Esophagus squamous epithelium (tissue), 4 donors: ENCODE data around the gene CD22.

Source experiments
- CTCF ChIP-seq, 6 experiments: fragments of 450-650 bp in 4 of 6; fragments of 200-600 bp in 2 of 6; sonication (generic) in 2 of 6; IDR thresholded peaks; one replicate each; pipeline ENCODE4 v1.5.1; 2016 to 2019; ENCODE audit warnings: antibody characterized with exemption in 6 of 6, mild to moderate bottlenecking in 4 of 6, moderate library complexity in 4 of 6
- POLR2A ChIP-seq, 4 donors: fragments of 450-650 bp; IDR thresholded peaks; one replicate each; pipeline ENCODE4 v1.6.1; 2017; ENCODE audit warnings: antibody characterized with exemption in 4 of 4, mild to moderate bottlenecking in 4 of 4, moderate library complexity in 3 of 4

- no peak for TF ChIP-seq CTCF (IDR thresholded peaks at IDR 0.05)
- no peak for TF ChIP-seq POLR2A (IDR thresholded peaks at IDR 0.05)
Observed at GRCh38 chr19:35395382-35396199, 66.6 kb downstream of the CD22 start.
